K562 (cell line): ENCODE data around the gene SCRN2.

ENCODE experiments used
- CTCF ChIP-seq, 3 experiments: IDR thresholded peaks in 2 of 3; conservative IDR thresholded peaks in 1 of 3; 2 replicates each; pipeline ENCODE4 v1.5.1; 2011 to 2012; ENCODE audit warnings: low read length in 3 of 3, mild to moderate bottlenecking in 3 of 3, control low read depth in 2 of 3, improper control_type of control experiment in 1 of 3, inconsistent platforms in 1 of 3, low read depth in 1 of 3, mixed read lengths in 1 of 3, moderate library complexity in 1 of 3; ENCODE audit not compliant: insufficient read depth in 2 of 3
- EZH2 ChIP-seq: IDR thresholded peaks from 2 replicates; pipeline ENCODE4 v1.6.1; 2012; ENCODE audit warnings: low read depth, mild to moderate bottlenecking, inconsistent platforms, low read length, borderline replicate concordance
- MAX ChIP-seq: sonication (generic); formaldehyde crosslinking; IDR thresholded peaks from 2 replicates; pipeline ENCODE4 v1.9.0; 2022; ENCODE audit warnings: mild to moderate bottlenecking, missing genetic modification reagents
- ZNF217 ChIP-seq: sonication (generic); formaldehyde crosslinking; IDR thresholded peaks from 2 replicates; pipeline ENCODE4 v1.8.0; 2022; ENCODE audit warnings: mild to moderate bottlenecking, missing genetic modification reagents
- ZNF609 ChIP-seq: sonication (generic); formaldehyde crosslinking; IDR thresholded peaks from 2 replicates; pipeline ENCODE4 v1.8.1; 2023; ENCODE audit warnings: missing genetic modification reagents, mild to moderate bottlenecking, borderline replicate concordance

- no peak for TF ChIP-seq CTCF (IDR thresholded peaks at IDR 0.05 in 2 of 3, conservative IDR thresholded peaks at IDR 0.05 in 1 of 3; ENCODE audit: insufficient read depth in 2 of 3, low read depth in 1 of 3, low read length in 3 of 3)
- TF ChIP-seq MAX (CRISPR knock-in tag), result no peak
- TF ChIP-seq ZNF217 (CRISPR knock-in tag), result no peak
- no peak for TF ChIP-seq EZH2
- TF ChIP-seq ZNF609 (CRISPR knock-in tag), result no peak
Measured at GRCh38 chr17:47803751-47804150, 37.3 kb downstream of the SCRN2 start.
